Left lung (tissue), 10 donors: Measurements from ENCODE around the gene SIL1. TPM values are rescaled to one million over a fixed set of nuclear protein-coding genes. Genes with fewer than 3 reads are reported as not detected.

Experiments used
- ATAC-seq: fragments of 200-7000 bp; cut with Tn5 transposase; one replicate; pipeline ENCODE4 v1.9.1; 2020; ENCODE audit warnings: moderate library complexity
- DNase-seq, 4 donors: peaks; one replicate each; pipeline ENCODE4 v3.0.0-alpha.2; 2013 to 2020
- H3K27ac ChIP-seq, 2 donors: fragments of 200-600 bp; sonication (generic) in 1 of 2; one replicate each; pipeline versions ENCODE4 v1.5.0 to v1.8.0; 2020 to 2021
- H3K27me3 ChIP-seq, 2 donors: fragments of 200-600 bp; sonication (generic) in 1 of 2; one replicate each; pipeline versions ENCODE4 v1.5.0 to v1.8.0; 2020 to 2021
- H3K36me3 ChIP-seq, 2 donors: fragments of 200-600 bp; sonication (generic) in 1 of 2; one replicate each; pipeline versions ENCODE4 v1.5.0 to v1.8.0; 2020 to 2021
- H3K4me1 ChIP-seq, 2 donors: fragments of 200-600 bp; one replicate each; pipeline ENCODE4 v1.8.0; 2021
- H3K4me3 ChIP-seq, 2 donors: fragments of 200-600 bp; sonication (generic) in 1 of 2; one replicate each; pipeline versions ENCODE4 v1.5.0 to v1.8.0; 2020 to 2021; ENCODE audit warnings: mild to moderate bottlenecking in 1 of 2
- H3K9me3 ChIP-seq, 2 donors: fragments of 200-600 bp; sonication (generic) in 1 of 2; one replicate each; pipeline versions ENCODE4 v1.5.0 to v1.8.0; 2020 to 2021
- CTCF ChIP-seq, 2 donors: fragments of 200-600 bp; sonication (generic) in 1 of 2; IDR thresholded peaks; one replicate each; pipeline versions ENCODE4 v1.5.0 to v1.8.0; 2021; ENCODE audit warnings: antibody characterized with exemption in 2 of 2
- intact Hi-C, 2 donors: fragments of 100-400 bp; cut with DNase I; formaldehyde crosslinking; loops; one replicate each; pipeline versions ENCODE4 v1.11.2 to v1.14.2; 2022
- polyA plus RNA-seq, 6 donors: library from polyadenylated mRNA; unstranded; fragments of 120-200 nt; gene quantifications; one replicate each; pipeline ENCODE4 v1.2.1, GENCODE V29; 2013; ENCODE audit not compliant: insufficient read length in 6 of 6
- total RNA-seq, 2 donors: library from RNA; stranded (reverse); fragmentation: NEBNext Ultra II Directional; extraction: Animal tissue kit (Norgen Biotek cat#: 25700); gene quantifications; one replicate each; pipeline ENCODE4 v1.2.1, GENCODE V29; 2021
- donor health status: DM: no; HTN: yes; CAD: no.
- donor health status: DM: no; HTN: no; CAD: no.

SIL1 gene
- total and polyA plus RNA-seq, 8 donors = 28.8 to 71.7 (median 37.3) TPM

- H3K4me1 ChIP-seq = peaks cover 0 to 14% of the 10 kb centered on the region in 2 donors
- TF ChIP-seq CTCF (IDR thresholded peaks at IDR 0.05) = no peak
- intact Hi-C loops = no loop called here
- H3K9me3 ChIP-seq = no peaks in the 10 kb centered on the region
- no peak for DNase-seq
- no peaks in the 10 kb centered on the region for H3K36me3 ChIP-seq
- H3K27me3 ChIP-seq = no peaks in the 10 kb centered on the region
- no peak overlapping the region for H3K27ac ChIP-seq
- ATAC-seq = no peak
- no peak overlapping the region for H3K4me3 ChIP-seq
Measured at GRCh38 chr5:138966236-138966985, 231.8 kb downstream of the SIL1 start.

GRCh38 chr5:138965626-138966025, 232.5 kb downstream of the SIL1 start:
- no peak for TF ChIP-seq CTCF (IDR thresholded peaks at IDR 0.05)
- intact Hi-C loops = no loop called here
- Histone ChIP-seq H3K4me1 (peaks cover 0 to 14% of the 10 kb centered on the region in 2 donors), H3K4me3 (no peak overlapping the region), H3K36me3 (no peaks in the 10 kb centered on the region), H3K9me3 (no peaks in the 10 kb centered on the region), H3K27ac (no peak overlapping the region), H3K27me3 (no peaks in the 10 kb centered on the region)
- DNase-seq (no peak), ATAC-seq (no peak)

GRCh38 chr5:138964647-138965201, 233.4 kb downstream of the SIL1 start:
- DNase-seq = no peak
- Histone ChIP-seq H3K4me1 (peaks cover 0 to 14% of the 10 kb centered on the region in 2 donors), H3K9me3 (no peaks in the 10 kb centered on the region), H3K27ac (no peak overlapping the region), H3K36me3 (no peaks in the 10 kb centered on the region), H3K27me3 (no peaks in the 10 kb centered on the region), H3K4me3 (no peak overlapping the region)
- TF ChIP-seq CTCF (IDR thresholded peaks at IDR 0.05) = no peak
- intact Hi-C loops = no loop called here
- no peak for ATAC-seq

- H3K9me3 ChIP-seq = no peaks in the 10 kb centered on the region
- no peak for TF ChIP-seq CTCF (IDR thresholded peaks at IDR 0.05)
- H3K27ac ChIP-seq = no peak overlapping the region
- intact Hi-C loops = no loop called here
- H3K36me3 ChIP-seq = no peaks in the 10 kb centered on the region
- H3K4me3 ChIP-seq = no peak overlapping the region
- no peak for ATAC-seq
- DNase-seq = no peak
- H3K27me3 ChIP-seq = no peaks in the 10 kb centered on the region
- H3K4me1 ChIP-seq = peaks cover 0 to 14% of the 10 kb centered on the region in 2 donors
Measured at GRCh38 chr5:138963763-138964371, 234.3 kb downstream of the SIL1 start.

GRCh38 chr5:138962614-138963370, 235.4 kb downstream of the SIL1 start:
- Histone ChIP-seq H3K36me3 (no peaks in the 10 kb centered on the region), H3K27me3 (no peaks in the 10 kb centered on the region), H3K9me3 (no peaks in the 10 kb centered on the region), H3K27ac (no peak overlapping the region), H3K4me1 (peaks cover 0 to 14% of the 10 kb centered on the region in 2 donors), H3K4me3 (no peak overlapping the region)
- no peak for TF ChIP-seq CTCF (IDR thresholded peaks at IDR 0.05)
- intact Hi-C loops = no loop called here
- ATAC-seq = no peak
- no peak for DNase-seq
